HG03520 (cell line): ENCODE results near the gene FMO4.
"Not testable (repeated sequence)": the region's sequence is repeated elsewhere in the genome, so short reads cannot be mapped to it uniquely, and the experiment has no call there.

ENCODE experiments used
- ATAC-seq: cut with Tn5 transposase; IDR thresholded peaks from one replicate; pipeline ENCODE4 v1.9.1; 2021; ENCODE audit warnings: mild to moderate bottlenecking, moderate library complexity; ENCODE audit not compliant: unreplicated experiment

FMO4 gene, protein sequence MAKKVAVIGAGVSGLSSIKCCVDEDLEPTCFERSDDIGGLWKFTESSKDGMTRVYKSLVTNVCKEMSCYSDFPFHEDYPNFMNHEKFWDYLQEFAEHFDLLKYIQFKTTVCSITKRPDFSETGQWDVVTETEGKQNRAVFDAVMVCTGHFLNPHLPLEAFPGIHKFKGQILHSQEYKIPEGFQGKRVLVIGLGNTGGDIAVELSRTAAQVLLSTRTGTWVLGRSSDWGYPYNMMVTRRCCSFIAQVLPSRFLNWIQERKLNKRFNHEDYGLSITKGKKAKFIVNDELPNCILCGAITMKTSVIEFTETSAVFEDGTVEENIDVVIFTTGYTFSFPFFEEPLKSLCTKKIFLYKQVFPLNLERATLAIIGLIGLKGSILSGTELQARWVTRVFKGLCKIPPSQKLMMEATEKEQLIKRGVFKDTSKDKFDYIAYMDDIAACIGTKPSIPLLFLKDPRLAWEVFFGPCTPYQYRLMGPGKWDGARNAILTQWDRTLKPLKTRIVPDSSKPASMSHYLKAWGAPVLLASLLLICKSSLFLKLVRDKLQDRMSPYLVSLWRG

GRCh38 chr1:171313835-171314320 lies at the start of gene FMO4:
Gene FMO4, plus strand, starts transcription at chr1:171314183. Its CDS starts 5,643 bp downstream, at chr1:171319826.
- ATAC-seq = peak; percentile 100

- ATAC-seq = no peak
Observed at GRCh38 chr1:171265686-171266085, 48.3 kb upstream of the FMO4 start.

GRCh38 chr1:171266930-171267329 lies 47.1 kb upstream of the FMO4 start:
- no peak for ATAC-seq

DNA sequence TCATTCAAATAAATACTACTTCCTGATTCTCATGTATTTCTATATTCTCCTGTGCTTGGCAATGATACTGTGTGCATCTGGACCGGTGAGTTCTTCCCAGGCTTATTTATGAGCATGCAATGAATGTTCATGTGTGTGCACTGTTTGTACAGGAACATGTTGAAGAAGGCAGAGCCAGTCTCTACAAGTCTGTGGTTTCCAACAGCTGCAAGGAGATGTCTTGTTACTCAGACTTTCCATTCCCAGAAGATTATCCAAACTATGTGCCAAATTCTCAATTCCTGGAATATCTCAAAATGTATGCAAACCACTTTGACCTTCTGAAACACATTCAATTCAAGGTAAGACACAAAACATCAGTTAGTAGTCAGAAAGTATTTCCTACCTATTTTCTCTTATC lies 46.6 kb upstream of the FMO4 start:
- no peak for ATAC-seq

- ATAC-seq = no peak
Observed at GRCh38 chr1:171270806-171271205, 43.2 kb upstream of the FMO4 start.

- no peak for ATAC-seq
Observed at GRCh38 chr1:171277534-171277933, 36.4 kb upstream of the FMO4 start.

GRCh38 chr1:171279234-171279633 lies 34.7 kb upstream of the FMO4 start:
- no peak for ATAC-seq

DNA sequence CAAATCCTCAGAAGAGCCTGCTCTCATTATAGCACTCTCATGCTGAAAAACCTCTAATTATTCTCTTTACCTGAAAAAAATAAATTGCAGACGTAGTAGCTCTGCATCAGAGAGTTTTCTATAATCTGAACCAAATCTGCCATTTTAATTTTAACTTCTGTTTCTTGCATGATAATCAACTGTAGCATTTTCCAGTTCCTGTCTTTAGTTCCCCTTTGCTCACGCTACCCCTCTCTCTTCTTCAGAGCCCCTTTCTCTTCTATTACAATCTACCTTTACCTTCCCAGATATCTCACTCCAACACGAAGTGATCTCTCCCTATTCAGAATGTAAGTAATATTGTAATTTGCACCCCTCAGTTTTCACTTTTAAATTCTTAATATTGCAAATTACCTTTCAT lies 34.3 kb upstream of the FMO4 start:
- no peak for ATAC-seq

GRCh38 chr1:171280599-171280998 lies 33.4 kb upstream of the FMO4 start:
- ATAC-seq = no peak

- ATAC-seq = peak; percentile 73
Observed at GRCh38 chr1:171286032-171286705, 27.8 kb upstream of the FMO4 start.

GRCh38 chr1:171290621-171291020 lies 23.4 kb upstream of the FMO4 start:
- ATAC-seq = no peak

- no peak for ATAC-seq
Observed at GRCh38 chr1:171292799-171293198, 21.2 kb upstream of the FMO4 start.

- ATAC-seq = not testable (repeated sequence)
Observed at GRCh38 chr1:171295383-171295782, 18.6 kb upstream of the FMO4 start.

- no peak for ATAC-seq
Observed at GRCh38 chr1:171295821-171296220, 18.2 kb upstream of the FMO4 start.

DNA sequence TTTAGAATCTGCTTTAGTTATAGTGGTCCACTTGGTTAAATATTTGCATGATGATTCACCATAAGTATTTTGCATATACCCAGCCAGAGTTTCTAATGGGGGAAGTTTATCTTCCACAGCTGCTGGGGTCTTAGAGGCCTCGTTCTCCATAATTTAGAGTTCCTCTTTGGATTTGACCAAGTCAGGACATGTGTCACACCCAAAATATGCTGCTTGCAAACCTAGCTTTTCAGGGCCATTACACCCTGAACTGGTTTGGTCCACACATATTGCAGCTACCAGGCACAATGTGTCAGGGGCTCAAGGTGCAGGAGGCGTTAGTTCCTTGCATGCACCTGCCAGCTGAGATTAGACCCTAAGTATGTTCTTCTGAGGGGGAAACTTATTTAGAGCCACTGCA lies 17.1 kb upstream of the FMO4 start:
- ATAC-seq = no peak

DNA sequence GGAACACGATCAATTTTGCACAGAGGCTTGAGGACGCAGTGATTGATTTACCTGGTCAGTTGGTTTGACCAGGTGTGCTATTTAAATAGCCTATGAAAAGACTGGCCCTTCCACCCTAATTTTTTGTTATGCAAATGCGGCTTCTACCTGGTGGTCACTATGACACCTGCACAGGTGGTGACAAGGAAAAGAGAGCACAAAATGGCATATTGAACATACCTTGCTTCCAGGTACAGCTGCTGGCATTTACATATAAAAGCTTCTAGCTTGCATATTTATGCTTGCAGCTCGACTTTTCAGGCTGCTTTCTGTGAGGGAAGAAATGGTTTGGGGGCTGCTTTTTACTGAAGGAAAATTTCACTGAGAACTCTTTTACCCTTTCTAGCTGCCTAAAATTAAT lies 15.3 kb upstream of the FMO4 start:
- no peak for ATAC-seq

- no peak for ATAC-seq
Observed at GRCh38 chr1:171299342-171299741, 14.6 kb upstream of the FMO4 start.

- ATAC-seq = no peak
Observed at GRCh38 chr1:171300401-171300800, 13.6 kb upstream of the FMO4 start.

DNA sequence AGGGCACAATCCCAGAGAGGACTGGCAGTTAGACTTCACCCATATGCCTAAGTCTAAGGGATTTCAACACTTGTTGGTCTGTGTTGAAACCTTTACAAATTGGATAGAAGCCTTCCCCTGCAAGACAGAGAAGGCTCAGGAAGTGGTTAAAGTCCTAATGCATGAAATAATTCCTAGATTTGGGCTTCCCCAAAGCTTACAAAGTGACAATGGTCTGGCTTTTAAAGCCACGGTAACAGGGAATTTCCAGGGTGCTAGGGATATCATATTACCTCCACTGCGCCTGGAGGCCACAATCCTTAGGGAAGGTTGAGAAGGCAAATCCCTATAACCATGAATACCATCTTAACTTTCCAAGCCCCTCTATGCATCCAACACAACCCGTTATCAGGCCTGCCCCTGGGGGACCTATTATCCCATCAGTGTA lies 3.3 kb upstream of the FMO4 start:
- no peak for ATAC-seq

- ATAC-seq = no peak
Observed at GRCh38 chr1:171311771-171312558, 2.0 kb upstream of the FMO4 start.

GRCh38 chr1:171313319-171313834 lies 606 bp upstream of the FMO4 start:
- peak; percentile 35 for ATAC-seq
